GM19397 (cell line): ENCODE data around the gene CHAD.

Experiments used
- ATAC-seq: cut with Tn5 transposase; IDR thresholded peaks from one replicate; pipeline ENCODE4 v1.9.1; 2021; ENCODE audit warnings: mild to moderate bottlenecking, moderate library complexity; ENCODE audit not compliant: unreplicated experiment

Gene CHAD

GRCh38 chr17:50458701-50459676, 9.7 kb downstream of the CHAD start:
- ATAC-seq: no peak

- no peak for ATAC-seq
Observed at GRCh38 chr17:50458270-50458669, 10.4 kb downstream of the CHAD start.

GRCh38 chr17:50457621-50458020, 11.1 kb downstream of the CHAD start:
- no peak for ATAC-seq

GRCh38 chr17:50453901-50454300, 14.8 kb downstream of the CHAD start:
- no peak for ATAC-seq

- no peak for ATAC-seq
Observed at GRCh38 chr17:50452630-50453300, 15.9 kb downstream of the CHAD start.

GRCh38 chr17:50451943-50452629, 16.6 kb downstream of the CHAD start:
- no peak for ATAC-seq

GRCh38 chr17:50448643-50449042, 20.0 kb downstream of the CHAD start:
- no peak for ATAC-seq

- ATAC-seq: no peak
Observed at GRCh38 chr17:50447870-50448595, 20.6 kb downstream of the CHAD start.

- no peak for ATAC-seq
Observed at GRCh38 chr17:50445730-50446325, 22.9 kb downstream of the CHAD start.

GRCh38 chr17:50444841-50445715, 23.6 kb downstream of the CHAD start:
- no peak for ATAC-seq

GRCh38 chr17:50443505-50443974, 25.1 kb downstream of the CHAD start:
- ATAC-seq: no peak

GRCh38 chr17:50440838-50441829, 27.5 kb downstream of the CHAD start:
- ATAC-seq: no peak

- no peak for ATAC-seq
Observed at GRCh38 chr17:50440172-50440837, 28.4 kb downstream of the CHAD start.

GRCh38 chr17:50439008-50439407, 29.7 kb downstream of the CHAD start:
- no peak for ATAC-seq

- no peak for ATAC-seq
Observed at GRCh38 chr17:50437409-50437808, 31.3 kb downstream of the CHAD start.

- ATAC-seq: no peak
Observed at GRCh38 chr17:50432125-50432762, 36.4 kb downstream of the CHAD start.
